ENCODE results near the gene NTRK3.

Gene NTRK3

GRCh38 chr15:87967951-87968350 is 288.6 kb downstream of the NTRK3 start:
- no peak for DNase-seq

- DNase-seq = no peak
Measured at GRCh38 chr15:87965304-87965703, 291.2 kb downstream of the NTRK3 start.

- DNase-seq = no peak
Measured at GRCh38 chr15:87962428-87962827, 294.1 kb downstream of the NTRK3 start.

GRCh38 chr15:87961851-87962420 is 294.6 kb downstream of the NTRK3 start:
- no peak for DNase-seq

- no peak for DNase-seq
Measured at GRCh38 chr15:87959662-87960061, 296.9 kb downstream of the NTRK3 start.

- DNase-seq = no peak
Measured at GRCh38 chr15:87959080-87959479, 297.5 kb downstream of the NTRK3 start.

GRCh38 chr15:87955284-87955909 is 301.1 kb downstream of the NTRK3 start:
- no peak for DNase-seq

- no peak for DNase-seq
Measured at GRCh38 chr15:87954793-87955192, 301.7 kb downstream of the NTRK3 start.

GRCh38 chr15:87952736-87953287 is 303.7 kb downstream of the NTRK3 start:
- no peak for DNase-seq

GRCh38 chr15:87949575-87950223 is 306.8 kb downstream of the NTRK3 start:
- no peak for DNase-seq

GRCh38 chr15:87949151-87949574 is 307.4 kb downstream of the NTRK3 start:
- DNase-seq = no peak

- DNase-seq = no peak
Measured at GRCh38 chr15:87947560-87947959, 309.0 kb downstream of the NTRK3 start.

- no peak for DNase-seq
Measured at GRCh38 chr15:87945246-87945645, 311.3 kb downstream of the NTRK3 start.

- no peak for DNase-seq
Measured at GRCh38 chr15:87944691-87945090, 311.8 kb downstream of the NTRK3 start.

GRCh38 chr15:87944050-87944449 is 312.5 kb downstream of the NTRK3 start:
- DNase-seq = no peak

- no peak for DNase-seq
Measured at GRCh38 chr15:87943626-87944025, 312.9 kb downstream of the NTRK3 start.

GRCh38 chr15:87942316-87942715 is 314.2 kb downstream of the NTRK3 start:
- DNase-seq = no peak

GRCh38 chr15:87941606-87942005 is 314.9 kb downstream of the NTRK3 start:
- no peak for DNase-seq

GRCh38 chr15:87940768-87941167 is 315.8 kb downstream of the NTRK3 start:
- DNase-seq = no peak

GRCh38 chr15:87939848-87940457 is 316.6 kb downstream of the NTRK3 start:
- no peak for DNase-seq

GRCh38 chr15:87938031-87938430 is 318.5 kb downstream of the NTRK3 start:
- no peak for DNase-seq

GRCh38 chr15:87935583-87935982 is 321.0 kb downstream of the NTRK3 start:
- no peak for DNase-seq

- DNase-seq = no peak
Measured at GRCh38 chr15:87931584-87931983, 325.0 kb downstream of the NTRK3 start.

GRCh38 chr15:87930457-87930856 is 326.1 kb downstream of the NTRK3 start:
- DNase-seq = no peak
